SK-N-SH treated with all-trans-retinoic acid at 6 μM for 48 hours (cell line): ENCODE measurements around the gene PPRC1.

ENCODE experiments used
- GLIS3 ChIP-seq: fragments of 250-450 bp; sonication (Bioruptor Pico); IDR thresholded peaks from 2 replicates; pipeline ENCODE4 v1.5.0; 2020; ENCODE audit warnings: mild to moderate bottlenecking, moderate library complexity
- SNAI2 ChIP-seq: fragments of 250-450 bp; sonication (Bioruptor Pico); IDR thresholded peaks from 2 replicates; pipeline ENCODE4 v1.5.0; 2020; ENCODE audit warnings: mild to moderate bottlenecking, moderate library complexity
- ZC3H10 ChIP-seq: fragments of 250-450 bp; sonication (Bioruptor Pico); IDR thresholded peaks from 2 replicates; pipeline ENCODE4 v1.5.1; 2021; ENCODE audit warnings: mild to moderate bottlenecking, moderate library complexity
- ZFP3 ChIP-seq: fragments of 250-450 bp; sonication (Bioruptor Pico); IDR thresholded peaks from 2 replicates; pipeline ENCODE4 v1.5.0; 2020; ENCODE audit warnings: mild to moderate bottlenecking, moderate library complexity
- ZFP30 ChIP-seq: fragments of 450-650 bp; formaldehyde crosslinking; IDR thresholded peaks from 2 replicates; pipeline ENCODE4 v1.5.0; 2022; ENCODE audit warnings: mild to moderate bottlenecking, moderate library complexity
- TF ChIP-seq, protein P1 (sequence below): fragments of 250-450 bp; sonication (Bioruptor Pico); IDR thresholded peaks from 2 replicates; pipeline ENCODE4 v1.5.1; 2020; ENCODE audit warnings: low read depth, mild to moderate bottlenecking, moderate library complexity

DNA sequence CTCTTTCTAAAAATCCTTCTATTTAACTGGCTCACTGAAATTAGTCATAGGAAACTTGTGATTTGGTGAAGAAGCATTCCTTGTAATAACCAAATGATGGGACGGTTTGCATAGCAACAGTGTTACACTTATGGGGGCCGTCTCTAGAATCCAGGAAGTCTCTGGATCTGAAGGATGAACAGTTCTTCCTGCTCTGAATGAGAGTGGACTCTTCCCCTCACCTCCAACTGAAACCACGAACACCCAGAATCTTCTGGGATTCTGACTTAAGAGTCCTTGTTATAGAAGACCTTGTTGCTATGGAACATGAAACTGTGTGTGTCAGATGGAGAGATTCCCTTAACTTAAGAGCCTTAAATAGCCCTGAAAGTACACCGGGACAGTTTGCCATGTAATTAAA is 42.6 kb downstream of the PPRC1 start:
- no peak for TF ChIP-seq ZC3H10 (CRISPR knock-in tag)
- TF ChIP-seq SNAI2 (CRISPR knock-in tag), result no peak
- TF ChIP-seq, protein P1, sequence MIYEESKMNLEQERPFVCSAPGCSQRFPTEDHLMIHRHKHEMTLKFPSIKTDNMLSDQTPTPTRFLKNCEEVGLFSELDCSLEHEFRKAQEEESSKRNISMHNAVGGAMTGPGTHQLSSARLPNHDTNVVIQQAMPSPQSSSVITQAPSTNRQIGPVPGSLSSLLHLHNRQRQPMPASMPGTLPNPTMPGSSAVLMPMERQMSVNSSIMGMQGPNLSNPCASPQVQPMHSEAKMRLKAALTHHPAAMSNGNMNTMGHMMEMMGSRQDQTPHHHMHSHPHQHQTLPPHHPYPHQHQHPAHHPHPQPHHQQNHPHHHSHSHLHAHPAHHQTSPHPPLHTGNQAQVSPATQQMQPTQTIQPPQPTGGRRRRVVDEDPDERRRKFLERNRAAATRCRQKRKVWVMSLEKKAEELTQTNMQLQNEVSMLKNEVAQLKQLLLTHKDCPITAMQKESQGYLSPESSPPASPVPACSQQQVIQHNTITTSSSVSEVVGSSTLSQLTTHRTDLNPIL (CRISPR knock-in tag), result no peak
- TF ChIP-seq ZFP3, result no peak
- TF ChIP-seq ZFP30 (CRISPR knock-in tag), result no peak
- TF ChIP-seq GLIS3 (CRISPR knock-in tag), result no peak
